COLO668 (cell line): ENCODE data around the gene POLR2L.

ENCODE experiments used
- DNase-seq: peaks from one replicate; lab custom pipeline; 2025; ENCODE audit not compliant: unreplicated experiment; lab: John Stamatoyannopoulos, UW

The POLR2L gene

GRCh38 chr11:869399-870126 lies 27.2 kb upstream of the POLR2L start:
- DNase-seq, result no peak

DNA sequence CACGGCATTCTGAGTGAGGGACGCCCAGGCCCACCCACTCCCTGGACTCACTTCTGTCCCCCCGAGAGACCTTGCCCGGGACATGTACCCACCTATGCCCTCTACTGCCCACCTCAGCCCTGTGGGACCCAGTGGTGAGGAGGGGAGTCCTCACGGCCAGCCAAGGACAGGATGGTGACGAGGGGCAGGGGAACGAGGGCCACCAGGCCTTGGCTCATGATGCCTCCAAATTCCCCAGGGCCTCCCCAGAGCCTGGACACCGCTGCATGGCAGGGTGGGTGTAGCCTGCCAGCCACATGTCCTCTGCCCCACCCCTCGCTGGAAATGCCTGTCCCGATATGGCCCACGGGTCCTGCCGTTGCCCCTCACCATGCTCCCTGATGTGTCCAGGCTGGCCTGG lies 26.5 kb upstream of the POLR2L start:
- no peak for DNase-seq

GRCh38 chr11:868394-868793 lies 26.1 kb upstream of the POLR2L start:
- DNase-seq, result no peak

DNA sequence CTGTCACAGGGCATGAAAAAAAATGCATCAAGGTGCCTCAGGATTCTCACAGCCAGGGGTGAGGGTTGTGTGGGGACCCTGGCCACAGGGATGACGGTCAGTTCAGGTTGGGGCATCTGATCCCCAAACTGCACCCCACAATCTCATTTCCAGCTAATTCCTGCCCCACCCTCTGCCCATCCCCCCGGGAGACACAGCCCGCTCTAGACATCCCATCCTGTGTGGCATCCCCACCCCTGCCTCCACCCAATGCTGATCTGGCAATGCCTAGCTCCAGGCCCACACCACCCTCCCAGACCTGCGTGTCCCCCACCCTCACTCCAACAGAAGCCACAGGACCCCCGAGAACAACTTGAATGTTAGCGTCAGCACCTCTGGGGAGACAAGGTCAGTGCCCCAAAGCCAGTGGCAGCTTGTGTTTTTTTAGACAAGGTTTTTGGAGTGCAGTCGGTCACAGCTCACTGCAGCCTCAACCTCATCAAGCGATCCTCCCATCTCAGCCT lies 25.6 kb upstream of the POLR2L start:
- DNase-seq, result no peak

DNA sequence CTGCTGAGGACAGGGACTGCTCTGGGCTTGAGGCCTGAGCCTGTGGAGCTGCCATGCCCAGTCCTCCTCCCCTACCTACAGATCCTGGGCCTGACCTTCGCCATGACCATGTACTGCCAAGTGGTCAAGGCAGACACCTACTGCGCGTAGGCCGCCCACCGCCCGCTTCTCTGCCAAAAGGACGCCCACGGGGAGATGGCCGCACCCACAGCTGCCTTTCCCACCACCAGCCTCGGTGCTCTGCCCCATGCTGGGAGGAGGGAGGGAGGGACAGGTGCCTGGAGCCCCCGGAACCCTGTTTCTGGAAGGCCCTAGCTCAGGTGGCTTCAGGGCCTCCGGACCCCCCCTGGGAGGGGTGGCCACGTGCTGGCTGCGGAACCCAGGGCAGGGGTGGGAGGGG lies 24.2 kb upstream of the POLR2L start:
- no peak for DNase-seq

- DNase-seq, result no peak
These were observed 23.4 kb upstream of the POLR2L start for GRCh38 chr11:865462-866430.

DNA sequence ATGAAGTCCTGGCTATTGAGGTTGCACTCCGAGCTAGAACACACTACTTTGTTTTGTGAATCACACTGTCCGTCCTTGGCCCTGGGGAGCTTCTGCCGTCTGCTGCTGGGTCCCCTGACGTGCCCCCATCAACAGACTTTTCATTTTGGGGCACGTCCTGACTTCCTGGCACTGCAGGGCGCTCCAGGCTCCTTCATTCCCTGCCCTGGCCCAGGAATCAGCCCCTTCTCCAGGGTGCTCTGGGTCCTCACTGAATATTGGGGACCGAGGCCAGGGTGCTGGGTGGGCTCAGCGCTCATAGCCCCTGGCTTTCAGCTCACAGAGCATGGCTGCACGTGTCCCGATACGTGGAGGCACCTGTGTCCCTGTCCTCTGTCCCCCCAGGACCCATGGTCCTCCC lies 22.6 kb upstream of the POLR2L start:
- DNase-seq, result no peak

GRCh38 chr11:863910-864827 lies 21.8 kb upstream of the POLR2L start:
- DNase-seq, result no peak

GRCh38 chr11:863023-863909 lies 20.9 kb upstream of the POLR2L start:
- no peak for DNase-seq

GRCh38 chr11:862696-863022 lies 20.3 kb upstream of the POLR2L start:
- DNase-seq, result no peak

DNA sequence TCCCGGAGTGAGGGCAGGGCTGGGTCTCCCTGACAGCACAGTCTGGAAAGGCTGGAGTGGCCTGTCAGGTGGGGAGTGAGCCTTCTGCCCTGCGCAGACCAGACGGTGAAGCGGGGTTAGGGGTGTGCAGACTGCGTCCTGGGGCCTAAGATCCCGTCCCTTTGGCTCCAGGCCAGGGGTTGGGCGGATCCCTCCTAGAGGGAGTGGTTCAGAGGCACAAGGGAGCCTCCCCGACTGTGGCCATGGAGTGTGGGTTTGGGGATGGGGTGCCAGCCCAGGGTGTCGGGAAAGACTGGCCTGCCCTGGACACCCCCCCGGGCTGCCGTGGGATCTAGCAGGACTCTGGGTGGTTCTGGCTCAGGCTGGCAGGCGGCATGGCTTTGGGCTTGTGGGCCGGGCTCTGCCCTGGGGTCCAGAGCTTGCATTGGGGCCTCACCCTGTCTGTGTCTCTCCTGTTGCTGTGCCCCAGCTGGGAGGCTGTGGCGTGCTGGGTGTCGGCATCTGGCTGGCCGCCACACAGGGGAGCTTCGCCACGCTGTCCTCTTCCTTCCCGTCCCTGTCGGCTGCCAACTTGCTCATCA lies 19.8 kb upstream of the POLR2L start:
- peak; percentile 27 for DNase-seq

DNA sequence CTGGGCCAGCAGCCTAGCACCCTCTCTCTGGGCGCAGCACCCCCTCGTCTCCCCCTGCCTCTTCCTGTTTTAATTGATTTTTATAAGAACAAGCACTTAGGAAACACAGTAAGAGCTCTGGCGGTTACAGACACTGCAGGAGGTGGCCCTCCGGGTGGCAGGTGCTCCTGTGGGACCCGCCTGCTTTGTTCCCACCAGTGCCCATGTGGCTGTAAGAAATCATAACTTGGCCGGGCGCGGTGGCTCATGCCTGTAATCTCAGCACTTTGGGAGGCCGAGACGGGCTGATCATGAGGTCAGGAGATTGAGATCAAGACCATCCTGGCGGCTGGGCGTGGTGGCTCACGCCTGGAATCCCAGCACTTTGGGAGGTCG lies 18.8 kb upstream of the POLR2L start:
- DNase-seq, result peak; percentile 4

DNA sequence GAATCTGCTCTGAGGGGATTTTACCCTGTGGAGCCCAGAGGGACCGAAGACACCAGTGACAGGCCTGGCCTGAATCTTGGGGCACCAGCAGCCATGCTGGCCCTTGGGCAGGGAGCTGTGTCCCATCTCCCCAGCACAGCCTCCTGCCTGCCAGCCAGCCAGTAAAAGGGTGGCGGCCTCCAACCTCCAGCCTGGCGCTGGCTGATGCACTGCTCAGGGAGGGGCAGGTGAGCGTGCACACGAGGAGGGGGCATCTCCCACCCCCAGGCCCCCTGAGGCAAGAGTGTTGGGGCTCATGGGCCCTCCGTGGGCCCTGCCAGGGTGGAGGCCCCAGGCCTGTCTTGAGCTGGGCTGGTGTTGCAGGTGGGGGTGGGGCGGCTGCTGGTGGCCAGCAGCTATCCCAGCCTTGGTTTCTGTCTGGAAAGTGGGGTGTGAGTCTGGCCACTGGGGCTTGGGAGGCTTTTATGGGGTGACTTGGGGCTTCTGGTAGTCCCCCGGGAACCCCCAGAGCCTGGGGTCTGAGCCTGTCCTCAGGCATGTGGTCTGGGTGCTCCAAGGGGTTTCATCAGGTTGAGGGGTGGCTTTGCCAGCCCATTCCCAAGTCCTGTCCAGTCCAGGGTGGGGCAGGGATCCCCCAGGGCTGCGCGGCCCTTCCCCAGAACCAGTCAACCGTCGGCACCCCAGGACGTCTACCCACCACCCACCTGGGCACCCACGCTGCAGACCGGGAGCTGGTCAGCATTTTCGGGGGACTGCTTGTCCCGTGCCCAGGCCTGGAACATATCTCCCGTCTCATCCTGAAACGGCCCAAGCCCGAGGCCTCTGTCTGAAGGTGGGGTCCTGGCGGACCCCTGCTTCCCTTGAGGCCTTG lies 18.1 kb upstream of the POLR2L start:
- DNase-seq, result no peak

DNA sequence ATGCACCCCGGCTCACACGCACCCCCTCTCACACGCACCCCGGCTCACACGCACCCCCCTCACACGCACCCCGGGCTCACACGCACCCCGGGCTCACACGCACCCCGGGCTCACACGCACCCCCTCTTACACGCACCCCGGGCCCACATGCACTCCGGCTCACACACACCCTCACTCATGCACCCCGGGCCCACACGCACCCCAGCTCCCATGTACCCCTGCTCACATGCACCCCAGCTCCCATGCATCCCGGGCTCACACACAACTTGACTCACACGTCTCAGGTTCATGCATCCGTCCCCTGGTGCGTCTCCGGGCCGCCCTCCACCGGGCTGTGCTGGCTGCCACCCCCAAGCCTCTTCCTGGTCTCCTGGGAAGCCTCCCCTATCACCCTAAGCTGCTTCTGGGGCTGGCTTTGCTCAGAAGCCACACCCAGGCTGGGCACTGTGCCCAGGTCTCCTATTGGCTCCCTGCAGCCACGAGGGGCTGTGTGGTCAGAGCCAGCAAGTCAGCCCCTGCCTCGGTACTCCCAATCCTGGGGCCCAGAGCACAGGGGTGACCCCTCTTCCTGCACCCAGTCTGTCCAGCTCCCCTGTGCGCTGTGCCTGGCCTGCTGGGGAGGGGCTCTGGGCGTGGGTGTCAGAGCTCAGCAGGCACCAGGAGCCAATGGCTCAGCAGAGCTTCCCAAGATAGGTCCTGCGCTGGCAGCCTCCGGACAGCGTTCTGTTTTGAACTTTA lies 17.2 kb upstream of the POLR2L start:
- peak; percentile 63 for DNase-seq

- DNase-seq, result no peak
These were observed 16.5 kb upstream of the POLR2L start for GRCh38 chr11:858762-859339.

- no peak for DNase-seq
These were observed 15.9 kb upstream of the POLR2L start for GRCh38 chr11:858053-858761.

GRCh38 chr11:856397-856796 lies 14.1 kb upstream of the POLR2L start:
- DNase-seq, result no peak
